ENCODE data around the gene SAXO2. TPM values are rescaled to one million over a fixed set of nuclear protein-coding genes. Genes with fewer than 3 reads are reported as not detected.
"Not testable (repeated sequence)": the region's sequence is repeated elsewhere in the genome, so short reads cannot be mapped to it uniquely, and the experiment has no call there.

SAXO2 gene
- total RNA-seq, 1 experiment from 2014 or later: 4.2 TPM

- BruUV-seq (replicated peaks): no TSS peak
- POLR2A ChIA-PET: interaction anchor here (0.7 kb wide), 1 partner anchor 37 kb away, joined by 3 read pairs; no protein-coding TSS in a partner anchor
- peaks cover 50% of the 10 kb centered on the region for H3K36me3 Mint-ChIP-seq (ENCODE audit: insufficient read depth, unreplicated experiment)
- H3K4me1 Mint-ChIP-seq (ENCODE audit: insufficient read depth, unreplicated experiment): no peaks in the 10 kb centered on the region
- intact Hi-C loops (cut with micrococcal nuclease): no loop called here
- TF ChIP-seq, protein P1, sequence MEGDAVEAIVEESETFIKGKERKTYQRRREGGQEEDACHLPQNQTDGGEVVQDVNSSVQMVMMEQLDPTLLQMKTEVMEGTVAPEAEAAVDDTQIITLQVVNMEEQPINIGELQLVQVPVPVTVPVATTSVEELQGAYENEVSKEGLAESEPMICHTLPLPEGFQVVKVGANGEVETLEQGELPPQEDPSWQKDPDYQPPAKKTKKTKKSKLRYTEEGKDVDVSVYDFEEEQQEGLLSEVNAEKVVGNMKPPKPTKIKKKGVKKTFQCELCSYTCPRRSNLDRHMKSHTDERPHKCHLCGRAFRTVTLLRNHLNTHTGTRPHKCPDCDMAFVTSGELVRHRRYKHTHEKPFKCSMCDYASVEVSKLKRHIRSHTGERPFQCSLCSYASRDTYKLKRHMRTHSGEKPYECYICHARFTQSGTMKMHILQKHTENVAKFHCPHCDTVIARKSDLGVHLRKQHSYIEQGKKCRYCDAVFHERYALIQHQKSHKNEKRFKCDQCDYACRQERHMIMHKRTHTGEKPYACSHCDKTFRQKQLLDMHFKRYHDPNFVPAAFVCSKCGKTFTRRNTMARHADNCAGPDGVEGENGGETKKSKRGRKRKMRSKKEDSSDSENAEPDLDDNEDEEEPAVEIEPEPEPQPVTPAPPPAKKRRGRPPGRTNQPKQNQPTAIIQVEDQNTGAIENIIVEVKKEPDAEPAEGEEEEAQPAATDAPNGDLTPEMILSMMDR (IDR thresholded peaks at IDR 0.05; ENCODE audit: unreplicated experiment): no peak
- H3K4me3 Mint-ChIP-seq (ENCODE audit: unreplicated experiment): no peak overlapping the region
- H3K27me3 Mint-ChIP-seq (ENCODE audit: insufficient read depth, unreplicated experiment): no peaks in the 10 kb centered on the region
- DNase-seq (ENCODE audit: unreplicated experiment): no peak
- H3K27ac Mint-ChIP-seq (ENCODE audit: low read depth, unreplicated experiment): no peak overlapping the region
- CTCF ChIA-PET: no interaction called here
- H3K9me3 Mint-ChIP-seq (ENCODE audit: unreplicated experiment): no peaks in the 10 kb centered on the region
Observed at GRCh38 chr15:82231233-82231632, 31.4 kb upstream of the SAXO2 start.

DNA sequence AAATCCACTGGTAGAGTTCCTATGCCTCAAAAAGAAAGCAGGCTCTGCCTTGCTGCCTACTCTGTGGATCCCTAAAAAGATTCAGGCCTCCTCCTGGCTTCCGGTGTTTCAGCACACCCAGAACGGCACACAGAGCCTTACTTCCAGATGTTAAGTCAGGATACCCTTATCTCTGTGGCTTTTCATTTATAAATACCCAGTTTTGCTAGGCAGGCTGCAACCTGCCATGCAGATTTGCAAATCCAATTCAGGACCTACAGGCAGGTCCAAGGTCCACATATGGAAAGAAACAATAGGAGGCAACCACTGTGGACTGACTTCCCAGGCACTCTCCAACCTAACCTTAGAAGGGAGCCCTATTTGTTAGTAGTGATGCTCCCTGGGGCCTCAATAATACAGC is 30.8 kb upstream of the SAXO2 start:
- DNase-seq (ENCODE audit: unreplicated experiment): no peak
- CTCF ChIA-PET: no interaction called here
- no peaks in the 10 kb centered on the region for H3K27me3 Mint-ChIP-seq (ENCODE audit: insufficient read depth, unreplicated experiment)
- no peak overlapping the region for H3K27ac Mint-ChIP-seq (ENCODE audit: low read depth, unreplicated experiment)
- intact Hi-C loops (cut with micrococcal nuclease): no loop called here
- no TSS peak for BruUV-seq (replicated peaks)
- no peaks in the 10 kb centered on the region for H3K9me3 Mint-ChIP-seq (ENCODE audit: unreplicated experiment)
- no peaks in the 10 kb centered on the region for H3K4me1 Mint-ChIP-seq (ENCODE audit: insufficient read depth, unreplicated experiment)
- POLR2A ChIA-PET: no interaction called here
- H3K36me3 Mint-ChIP-seq (ENCODE audit: insufficient read depth, unreplicated experiment): peaks cover 50% of the 10 kb centered on the region
- TF ChIP-seq, protein P1 (IDR thresholded peaks at IDR 0.05; ENCODE audit: unreplicated experiment): no peak
- H3K4me3 Mint-ChIP-seq (ENCODE audit: unreplicated experiment): no peak overlapping the region

- H3K4me1 Mint-ChIP-seq (ENCODE audit: insufficient read depth, unreplicated experiment); H3K27me3 Mint-ChIP-seq (ENCODE audit: insufficient read depth, unreplicated experiment); intact Hi-C loops (cut with micrococcal nuclease); CTCF ChIA-PET; H3K9me3 Mint-ChIP-seq (ENCODE audit: unreplicated experiment); H3K27ac Mint-ChIP-seq (ENCODE audit: low read depth, unreplicated experiment); BruUV-seq (replicated peaks); POLR2A ChIA-PET; DNase-seq (ENCODE audit: unreplicated experiment); H3K4me3 Mint-ChIP-seq (ENCODE audit: unreplicated experiment): not testable (repeated sequence)
- peaks cover 47% of the 10 kb centered on the region for H3K36me3 Mint-ChIP-seq (ENCODE audit: insufficient read depth, unreplicated experiment)
Observed at GRCh38 chr15:82237944-82238534, 24.6 kb upstream of the SAXO2 start.

- Mint-ChIP-seq H3K27me3 (ENCODE audit: insufficient read depth, unreplicated experiment) (no peaks in the 10 kb centered on the region), H3K4me1 (ENCODE audit: insufficient read depth, unreplicated experiment) (no peaks in the 10 kb centered on the region), H3K36me3 (ENCODE audit: insufficient read depth, unreplicated experiment) (peaks cover 55% of the 10 kb centered on the region), H3K4me3 (ENCODE audit: unreplicated experiment) (no peak overlapping the region), H3K27ac (ENCODE audit: low read depth, unreplicated experiment) (peak overlapping the region; percentile 72), H3K9me3 (ENCODE audit: unreplicated experiment) (no peaks in the 10 kb centered on the region)
- no peak for DNase-seq (ENCODE audit: unreplicated experiment)
- BruUV-seq (replicated peaks): no TSS peak
- TF ChIP-seq, protein P1 (IDR thresholded peaks at IDR 0.05; ENCODE audit: unreplicated experiment): no peak
- ChIA-PET CTCF (interaction anchor here (0.6 kb wide), 1 partner anchor 13 kb away, joined by 3 read pairs; no protein-coding TSS in a partner anchor), POLR2A (interaction anchor here (0.9 to 1.5 kb wide), 2 partner anchors 21 to 23 kb away, joined by 3 to 6 read pairs; partner anchors contain the start of genes EFL1 and SAXO2)
- intact Hi-C loops (cut with micrococcal nuclease): no loop called here
Observed at GRCh38 chr15:82239685-82240391, 22.8 kb upstream of the SAXO2 start.

- BruUV-seq (replicated peaks); intact Hi-C loops (cut with micrococcal nuclease): not testable (repeated sequence)
- peaks cover 55% of the 10 kb centered on the region for H3K36me3 Mint-ChIP-seq (ENCODE audit: insufficient read depth, unreplicated experiment)
Observed at GRCh38 chr15:82241836-82242499, 20.6 kb upstream of the SAXO2 start.

GRCh38 chr15:82243644-82244043 is 19.0 kb upstream of the SAXO2 start:
- BruUV-seq (replicated peaks); H3K27me3 Mint-ChIP-seq (ENCODE audit: insufficient read depth, unreplicated experiment); intact Hi-C loops (cut with micrococcal nuclease); H3K4me3 Mint-ChIP-seq (ENCODE audit: unreplicated experiment); POLR2A ChIA-PET; H3K27ac Mint-ChIP-seq (ENCODE audit: low read depth, unreplicated experiment); CTCF ChIA-PET; H3K9me3 Mint-ChIP-seq (ENCODE audit: unreplicated experiment); H3K4me1 Mint-ChIP-seq (ENCODE audit: insufficient read depth, unreplicated experiment); DNase-seq (ENCODE audit: unreplicated experiment): not testable (repeated sequence)
- H3K36me3 Mint-ChIP-seq (ENCODE audit: insufficient read depth, unreplicated experiment): peaks cover 49% of the 10 kb centered on the region

More at GRCh38 chr15:82241836-82242499, 20.6 kb upstream of the SAXO2 start:
- DNase-seq (ENCODE audit: unreplicated experiment): peak; percentile 1
- CTCF ChIA-PET: interaction anchor here (0.8 kb wide), 1 partner anchor 134 kb away, joined by 3 read pairs; no protein-coding TSS in a partner anchor
- not testable (repeated sequence) for H3K27me3 Mint-ChIP-seq (ENCODE audit: insufficient read depth, unreplicated experiment); H3K4me3 Mint-ChIP-seq (ENCODE audit: unreplicated experiment); H3K4me1 Mint-ChIP-seq (ENCODE audit: insufficient read depth, unreplicated experiment); H3K27ac Mint-ChIP-seq (ENCODE audit: low read depth, unreplicated experiment); H3K9me3 Mint-ChIP-seq (ENCODE audit: unreplicated experiment)
- POLR2A ChIA-PET: interaction anchor here (0.8 kb wide), 1 partner anchor 20 kb away, joined by 3 read pairs; no protein-coding TSS in a partner anchor

All from MCF 10A (cell line).